Measurements from ENCODE around the gene VAMP4.

The VAMP4 gene

DNA sequence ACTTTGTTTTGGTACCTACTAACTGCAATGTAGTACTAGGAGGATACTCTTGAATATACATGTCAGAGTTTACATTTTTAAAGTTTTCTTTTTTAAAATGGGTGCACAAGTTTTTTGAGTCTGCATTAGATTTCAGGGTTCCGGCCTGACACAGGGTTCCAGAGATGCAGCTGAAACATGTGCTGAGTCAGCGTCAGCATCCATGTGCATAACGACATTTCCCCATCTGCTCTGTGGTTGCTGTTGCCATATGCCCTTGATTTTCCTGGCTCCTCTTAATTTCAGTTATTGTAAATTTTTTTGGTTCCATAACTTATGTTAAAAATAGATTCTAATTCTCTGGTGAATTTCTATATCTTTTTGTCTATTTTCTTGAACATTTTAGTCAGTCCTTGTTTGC, 27.3 kb upstream of the VAMP4 start:
- peaks cover 0 to 3% (median 0%) of the 10 kb centered on the region in 5 experiments for H3K9me3 ChIP-seq (ENCODE audit: control extremely low read depth in 1 of 5, control insufficient read depth in 4 of 5, insufficient read depth in 2 of 5, low read depth in 1 of 5, low read length in 4 of 5)
- DNase-seq, result peak in 2 of 3 donors; percentile 69 to 73
- ChIA-PET POLR2A (no interaction called here), CTCF (no interaction called here)
- H3K4me3 ChIP-seq (ENCODE audit: control insufficient read depth in 1 of 7, extremely low read depth in 1 of 7, insufficient read depth in 4 of 7, low read depth in 2 of 7, low read length in 6 of 7), result no peak overlapping the region
- H3K4me1 ChIP-seq (ENCODE audit: control extremely low read depth in 1 of 4, control insufficient read depth in 4 of 4, insufficient read depth in 4 of 4, low read length in 3 of 4), result peaks cover 0 to 11% (median 3%) of the 10 kb centered on the region in 4 experiments
- WGBS (ENCODE audit: insufficient coverage), result 35% methylated on average over 2 of the region's 3 CpGs
- H3K27me3 ChIP-seq (replicated peaks in 2 of 5; ENCODE audit: control insufficient read depth in 4 of 5, insufficient read depth in 5 of 5, low read length in 4 of 5), result no peaks in the 10 kb centered on the region
- peak overlapping the region in 1 of 2 experiments; percentile 39 for H3K27ac ChIP-seq (ENCODE audit: insufficient read depth in 1 of 2, low read depth in 1 of 2, low read length in 2 of 2, poor library complexity in 1 of 2, severe bottlenecking in 2 of 2)
- no peaks in the 10 kb centered on the region for H3K36me3 ChIP-seq (ENCODE audit: control insufficient read depth in 4 of 4, insufficient read depth in 4 of 4, low read length in 3 of 4)

DNA sequence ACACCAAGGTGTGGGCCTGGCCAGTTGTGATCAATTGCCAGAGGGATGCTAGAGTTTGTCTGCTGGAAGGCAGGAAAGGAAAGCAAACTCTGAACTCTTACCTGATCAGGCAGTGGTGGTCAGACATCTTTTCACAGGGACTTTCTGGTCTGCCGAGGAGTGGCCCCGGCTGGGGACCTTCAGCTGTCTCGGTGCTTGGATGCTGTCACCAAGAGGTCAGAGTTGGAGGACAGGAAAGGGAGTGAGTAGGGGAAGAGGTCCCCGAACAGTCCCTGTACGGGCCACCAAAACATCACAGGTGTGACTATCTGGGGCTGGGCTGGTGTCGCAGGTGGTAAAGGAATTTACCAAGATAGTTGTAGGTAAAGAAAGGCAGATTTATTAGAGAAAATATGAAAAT, 21.9 kb upstream of the VAMP4 start:
- Histone ChIP-seq H3K36me3 (ENCODE audit: control insufficient read depth in 4 of 4, insufficient read depth in 4 of 4, low read length in 3 of 4) (no peaks in the 10 kb centered on the region), H3K27me3 (replicated peaks in 2 of 5; ENCODE audit: control insufficient read depth in 4 of 5, insufficient read depth in 5 of 5, low read length in 4 of 5) (no peaks in the 10 kb centered on the region), H3K9me3 (ENCODE audit: control extremely low read depth in 1 of 5, control insufficient read depth in 4 of 5, insufficient read depth in 2 of 5, low read depth in 1 of 5, low read length in 4 of 5) (no peaks in the 10 kb centered on the region), H3K27ac (ENCODE audit: insufficient read depth in 1 of 2, low read depth in 1 of 2, low read length in 2 of 2, poor library complexity in 1 of 2, severe bottlenecking in 2 of 2) (no peak overlapping the region), H3K4me1 (ENCODE audit: control extremely low read depth in 1 of 4, control insufficient read depth in 4 of 4, insufficient read depth in 4 of 4, low read length in 3 of 4) (peaks cover 0 to 6% (median 3%) of the 10 kb centered on the region in 4 experiments), H3K4me3 (ENCODE audit: control insufficient read depth in 1 of 7, extremely low read depth in 1 of 7, insufficient read depth in 4 of 7, low read depth in 2 of 7, low read length in 6 of 7) (no peak overlapping the region)
- POLR2A ChIA-PET, result no interaction called here
- DNase-seq, result no peak
- CTCF ChIA-PET, result interaction anchor here (1.0 to 1.8 kb wide), 2 partner anchors 20 to 37 kb away, joined by 5 to 6 read pairs; no protein-coding TSS in a partner anchor
- WGBS (ENCODE audit: insufficient coverage), result 89% methylated on average over 6 of the region's 6 CpGs

DNA sequence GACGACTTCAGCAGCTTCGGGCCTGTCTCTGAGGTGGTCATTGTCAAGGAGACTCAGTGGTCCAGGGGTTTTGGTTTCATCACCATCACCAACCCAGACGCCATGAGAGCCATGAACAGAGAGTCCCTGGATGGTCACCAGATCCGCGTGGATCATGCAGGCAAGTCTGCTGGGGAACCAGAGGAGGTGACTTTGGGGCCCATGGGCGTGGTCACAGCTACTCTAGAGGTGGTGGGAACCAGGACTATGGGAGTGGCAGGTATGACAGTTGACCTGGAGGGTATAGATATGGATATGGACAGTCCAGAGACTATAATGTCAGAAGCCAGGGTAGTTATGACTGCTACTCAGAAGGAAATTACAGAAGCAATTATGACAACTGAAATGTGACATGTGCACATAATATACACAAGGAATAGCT, 20.3 kb upstream of the VAMP4 start:
- POLR2A ChIA-PET, result interaction anchor here (1.0 kb wide), 1 partner anchor 19 kb away, joined by 3 read pairs; no protein-coding TSS in a partner anchor
- no peaks in the 10 kb centered on the region for H3K36me3 ChIP-seq (ENCODE audit: control insufficient read depth in 4 of 4, insufficient read depth in 4 of 4, low read length in 3 of 4)
- no peak for DNase-seq
- H3K27me3 ChIP-seq (replicated peaks in 2 of 5; ENCODE audit: control insufficient read depth in 4 of 5, insufficient read depth in 5 of 5, low read length in 4 of 5), result no peaks in the 10 kb centered on the region
- no peaks in the 10 kb centered on the region for H3K9me3 ChIP-seq (ENCODE audit: control extremely low read depth in 1 of 5, control insufficient read depth in 4 of 5, insufficient read depth in 2 of 5, low read depth in 1 of 5, low read length in 4 of 5)
- no peak overlapping the region for H3K4me3 ChIP-seq (ENCODE audit: control insufficient read depth in 1 of 7, extremely low read depth in 1 of 7, insufficient read depth in 4 of 7, low read depth in 2 of 7, low read length in 6 of 7)
- H3K27ac ChIP-seq (ENCODE audit: insufficient read depth in 1 of 2, low read depth in 1 of 2, low read length in 2 of 2, poor library complexity in 1 of 2, severe bottlenecking in 2 of 2), result no peak overlapping the region
- peaks cover 0 to 2% (median under 1%) of the 10 kb centered on the region in 4 experiments for H3K4me1 ChIP-seq (ENCODE audit: control extremely low read depth in 1 of 4, control insufficient read depth in 4 of 4, insufficient read depth in 4 of 4, low read length in 3 of 4)
- 93% methylated on average over 6 of the region's 6 CpGs for WGBS (ENCODE audit: insufficient coverage)
- CTCF ChIA-PET, result interaction anchor here (0.7 to 1.9 kb wide), 3 partner anchors 12 to 38 kb away, joined by 3 to 5 read pairs (median 5); no protein-coding TSS in a partner anchor

DNA sequence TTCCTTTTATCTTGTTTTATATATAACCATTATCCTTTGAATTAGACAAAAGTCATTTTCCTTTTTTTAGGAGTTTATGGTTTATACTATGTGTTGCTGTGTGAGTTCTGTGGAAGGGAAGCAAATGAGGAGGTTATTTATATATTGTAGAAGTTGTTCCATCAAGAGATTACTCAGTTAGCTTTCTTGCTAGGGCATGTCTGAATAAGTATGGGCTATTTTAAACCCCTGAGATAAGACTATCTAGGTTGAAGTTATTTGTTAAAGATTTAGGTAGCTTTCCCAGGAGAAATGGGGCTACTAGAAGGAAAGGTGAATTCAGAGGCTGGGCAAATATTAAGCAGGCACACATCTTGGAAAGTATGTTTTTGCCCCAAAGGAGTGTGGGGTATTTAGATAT, 16.1 kb upstream of the VAMP4 start:
- H3K4me3 ChIP-seq (ENCODE audit: control insufficient read depth in 1 of 7, extremely low read depth in 1 of 7, insufficient read depth in 4 of 7, low read depth in 2 of 7, low read length in 6 of 7), result no peak overlapping the region
- H3K4me1 ChIP-seq (ENCODE audit: control extremely low read depth in 1 of 4, control insufficient read depth in 4 of 4, insufficient read depth in 4 of 4, low read length in 3 of 4), result no peaks in the 10 kb centered on the region
- no peaks in the 10 kb centered on the region for H3K27me3 ChIP-seq (replicated peaks in 2 of 5; ENCODE audit: control insufficient read depth in 4 of 5, insufficient read depth in 5 of 5, low read length in 4 of 5)
- H3K9me3 ChIP-seq (ENCODE audit: control extremely low read depth in 1 of 5, control insufficient read depth in 4 of 5, insufficient read depth in 2 of 5, low read depth in 1 of 5, low read length in 4 of 5), result peaks cover 0 to 4% (median 0%) of the 10 kb centered on the region in 5 experiments
- no peak for DNase-seq
- H3K27ac ChIP-seq (ENCODE audit: insufficient read depth in 1 of 2, low read depth in 1 of 2, low read length in 2 of 2, poor library complexity in 1 of 2, severe bottlenecking in 2 of 2), result no peak overlapping the region
- ChIA-PET POLR2A (no interaction called here), CTCF (no interaction called here)
- no peaks in the 10 kb centered on the region for H3K36me3 ChIP-seq (ENCODE audit: control insufficient read depth in 4 of 4, insufficient read depth in 4 of 4, low read length in 3 of 4)

DNA sequence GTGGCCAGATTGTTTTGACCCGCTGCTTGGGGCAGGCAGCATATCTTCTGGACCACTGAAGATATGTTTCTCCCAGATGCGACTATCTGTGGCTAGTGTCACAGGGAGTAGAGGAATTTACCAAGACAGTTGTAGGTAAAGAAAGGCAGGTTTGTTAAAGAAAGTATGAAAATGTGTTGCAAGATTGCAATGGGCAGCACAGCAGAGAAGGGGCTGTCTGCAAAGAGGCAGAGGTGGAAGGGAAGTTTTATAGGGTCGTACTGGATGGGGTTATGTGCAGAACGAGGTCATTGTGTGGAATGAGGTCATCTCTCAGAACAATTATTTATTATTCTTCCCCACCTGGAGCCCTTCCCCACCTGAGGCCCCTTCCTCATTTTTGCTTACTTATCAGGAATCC, 15.0 kb upstream of the VAMP4 start:
- 100% methylated on average over 2 of the region's 4 CpGs for WGBS (ENCODE audit: insufficient coverage)
- Histone ChIP-seq H3K4me3 (ENCODE audit: control insufficient read depth in 1 of 7, extremely low read depth in 1 of 7, insufficient read depth in 4 of 7, low read depth in 2 of 7, low read length in 6 of 7) (no peak overlapping the region), H3K4me1 (ENCODE audit: control extremely low read depth in 1 of 4, control insufficient read depth in 4 of 4, insufficient read depth in 4 of 4, low read length in 3 of 4) (no peaks in the 10 kb centered on the region), H3K27me3 (replicated peaks in 2 of 5; ENCODE audit: control insufficient read depth in 4 of 5, insufficient read depth in 5 of 5, low read length in 4 of 5) (no peaks in the 10 kb centered on the region), H3K36me3 (ENCODE audit: control insufficient read depth in 4 of 4, insufficient read depth in 4 of 4, low read length in 3 of 4) (no peaks in the 10 kb centered on the region), H3K27ac (ENCODE audit: insufficient read depth in 1 of 2, low read depth in 1 of 2, low read length in 2 of 2, poor library complexity in 1 of 2, severe bottlenecking in 2 of 2) (no peak overlapping the region), H3K9me3 (ENCODE audit: control extremely low read depth in 1 of 5, control insufficient read depth in 4 of 5, insufficient read depth in 2 of 5, low read depth in 1 of 5, low read length in 4 of 5) (peaks cover 0 to 4% (median 0%) of the 10 kb centered on the region in 5 experiments)
- DNase-seq, result no peak
- ChIA-PET POLR2A (no interaction called here), CTCF (interaction anchor here (0.8 kb wide), 1 partner anchor 10 kb away, joined by 4 read pairs; no protein-coding TSS in a partner anchor)

DNA sequence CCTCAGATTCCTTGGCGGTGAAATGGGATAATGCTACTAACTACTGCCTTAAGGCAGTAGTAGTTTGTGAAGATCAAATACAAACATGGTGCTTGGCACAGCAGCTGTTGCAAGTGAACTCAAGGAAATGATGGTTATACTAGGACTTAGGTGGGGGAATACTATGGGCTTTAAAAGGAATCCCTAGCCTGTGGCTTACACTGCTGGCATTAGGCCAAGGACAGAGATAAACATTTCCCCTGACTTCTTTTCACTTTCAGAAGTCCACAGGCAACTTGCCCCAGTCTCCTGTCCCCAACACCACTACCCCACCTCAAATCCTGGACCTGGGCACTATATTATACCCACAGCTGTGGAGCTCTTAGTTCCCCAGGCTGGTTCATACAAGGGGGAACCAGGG, 13.1 kb upstream of the VAMP4 start:
- no peaks in the 10 kb centered on the region for H3K27me3 ChIP-seq (replicated peaks in 2 of 5; ENCODE audit: control insufficient read depth in 4 of 5, insufficient read depth in 5 of 5, low read length in 4 of 5)
- CTCF ChIA-PET, result interaction anchor here (0.8 to 2.1 kb wide), 3 partner anchors 15 to 229 kb away, joined by 3 to 5 read pairs (median 3); no protein-coding TSS in a partner anchor
- no peak overlapping the region for H3K4me3 ChIP-seq (ENCODE audit: control insufficient read depth in 1 of 7, extremely low read depth in 1 of 7, insufficient read depth in 4 of 7, low read depth in 2 of 7, low read length in 6 of 7)
- H3K27ac ChIP-seq (ENCODE audit: insufficient read depth in 1 of 2, low read depth in 1 of 2, low read length in 2 of 2, poor library complexity in 1 of 2, severe bottlenecking in 2 of 2), result no peak overlapping the region
- H3K4me1 ChIP-seq (ENCODE audit: control extremely low read depth in 1 of 4, control insufficient read depth in 4 of 4, insufficient read depth in 4 of 4, low read length in 3 of 4), result no peaks in the 10 kb centered on the region
- 100% methylated on average over 1 of the region's 1 CpG for WGBS (ENCODE audit: insufficient coverage)
- H3K9me3 ChIP-seq (ENCODE audit: control extremely low read depth in 1 of 5, control insufficient read depth in 4 of 5, insufficient read depth in 2 of 5, low read depth in 1 of 5, low read length in 4 of 5), result peaks cover 0 to 4% (median 0%) of the 10 kb centered on the region in 5 experiments
- no peak for DNase-seq
- POLR2A ChIA-PET, result no interaction called here
- H3K36me3 ChIP-seq (ENCODE audit: control insufficient read depth in 4 of 4, insufficient read depth in 4 of 4, low read length in 3 of 4), result no peaks in the 10 kb centered on the region

DNA sequence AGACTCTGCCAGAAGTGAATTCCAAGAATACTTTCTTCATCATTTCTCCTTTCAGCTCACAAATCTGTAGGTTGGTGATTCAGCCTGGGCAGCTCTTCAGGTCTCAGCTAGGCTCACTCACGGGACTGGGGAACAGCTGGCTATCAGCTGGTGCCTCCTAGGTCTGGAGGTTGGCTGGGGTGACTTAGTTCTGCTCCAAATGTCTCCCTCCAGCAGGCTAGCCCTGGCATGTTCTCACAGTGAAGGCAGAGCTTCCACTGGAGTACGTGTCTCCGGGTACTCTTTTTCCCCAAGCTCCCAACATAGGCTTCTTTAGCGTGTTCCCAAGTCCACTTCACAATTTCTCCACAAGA, 12.5 kb upstream of the VAMP4 start:
- Histone ChIP-seq H3K27me3 (replicated peaks in 2 of 5; ENCODE audit: control insufficient read depth in 4 of 5, insufficient read depth in 5 of 5, low read length in 4 of 5) (no peaks in the 10 kb centered on the region), H3K27ac (ENCODE audit: insufficient read depth in 1 of 2, low read depth in 1 of 2, low read length in 2 of 2, poor library complexity in 1 of 2, severe bottlenecking in 2 of 2) (no peak overlapping the region), H3K4me1 (ENCODE audit: control extremely low read depth in 1 of 4, control insufficient read depth in 4 of 4, insufficient read depth in 4 of 4, low read length in 3 of 4) (no peaks in the 10 kb centered on the region), H3K9me3 (ENCODE audit: control extremely low read depth in 1 of 5, control insufficient read depth in 4 of 5, insufficient read depth in 2 of 5, low read depth in 1 of 5, low read length in 4 of 5) (peaks cover 0 to 4% (median 0%) of the 10 kb centered on the region in 5 experiments), H3K36me3 (ENCODE audit: control insufficient read depth in 4 of 4, insufficient read depth in 4 of 4, low read length in 3 of 4) (no peaks in the 10 kb centered on the region), H3K4me3 (ENCODE audit: control insufficient read depth in 1 of 7, extremely low read depth in 1 of 7, insufficient read depth in 4 of 7, low read depth in 2 of 7, low read length in 6 of 7) (no peak overlapping the region)
- WGBS (ENCODE audit: insufficient coverage), result 100% methylated on average over 2 of the region's 4 CpGs
- ChIA-PET CTCF (interaction anchor here (0.8 to 2.1 kb wide), 3 partner anchors 14 to 230 kb away, joined by 3 to 5 read pairs (median 3); no protein-coding TSS in a partner anchor), POLR2A (no interaction called here)
- DNase-seq, result no peak
